ENCODE results near the gene GLIS1.

Gene GLIS1

GRCh38 chr1:53731043-53731600 is 7.8 kb downstream of the GLIS1 start:
- Histone ChIP-seq H3K27me3 (ENCODE audit: control insufficient read depth in 5 of 5, insufficient read depth in 4 of 5, low read length in 5 of 5) (no peaks in the 10 kb centered on the region), H3K4me1 (ENCODE audit: control insufficient read depth in 5 of 5, insufficient read depth in 5 of 5, low read length in 5 of 5) (peaks cover 0 to 2% (median 0%) of the 10 kb centered on the region in 5 donors), H3K9ac (ENCODE audit: low read length in 5 of 5) (no peak overlapping the region), H3K9me3 (ENCODE audit: control insufficient read depth in 5 of 5, low read length in 5 of 5) (no peaks in the 10 kb centered on the region), H3K36me3 (ENCODE audit: control insufficient read depth in 5 of 5, insufficient read depth in 5 of 5, low read length in 5 of 5) (no peaks in the 10 kb centered on the region), H3K27ac (ENCODE audit: low read depth, low read length) (no peak overlapping the region), H3K4me3 (ENCODE audit: low read depth in 1 of 5, low read length in 5 of 5) (no peak overlapping the region)

DNA sequence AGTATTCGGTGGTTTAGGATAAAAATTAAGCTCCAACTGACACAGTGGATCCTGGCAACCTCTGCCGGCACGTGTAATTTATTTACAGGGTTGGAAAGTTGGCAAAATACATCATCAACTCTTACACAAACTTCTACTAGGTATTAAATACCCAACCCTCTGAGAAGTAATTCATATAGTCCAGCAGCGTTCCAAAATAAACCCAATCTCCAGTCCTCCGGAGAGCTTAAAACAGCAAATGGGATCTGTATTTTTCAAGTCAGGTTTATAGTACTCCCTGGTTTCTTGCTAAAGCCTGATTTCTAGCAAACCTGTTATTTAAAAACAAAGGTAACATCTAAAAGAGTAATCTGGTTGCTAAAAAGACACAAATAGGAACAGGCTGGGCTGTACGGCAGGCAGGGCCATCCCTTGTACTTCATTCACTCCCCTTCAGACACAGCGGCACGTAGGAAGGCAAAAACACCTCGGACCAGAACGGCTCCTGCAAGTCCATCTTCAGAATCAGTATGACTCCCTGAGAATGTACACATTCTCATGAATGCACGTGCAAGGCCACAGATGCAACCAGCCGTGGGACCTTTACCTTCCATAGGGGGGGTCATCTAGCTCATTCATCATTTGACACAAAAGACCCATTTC is 8.6 kb downstream of the GLIS1 start:
- no peaks in the 10 kb centered on the region for H3K27me3 ChIP-seq (ENCODE audit: control insufficient read depth in 5 of 5, insufficient read depth in 4 of 5, low read length in 5 of 5)
- no peaks in the 10 kb centered on the region for H3K36me3 ChIP-seq (ENCODE audit: control insufficient read depth in 5 of 5, insufficient read depth in 5 of 5, low read length in 5 of 5)
- no peak overlapping the region for H3K9ac ChIP-seq (ENCODE audit: low read length in 5 of 5)
- no peak overlapping the region for H3K4me3 ChIP-seq (ENCODE audit: low read depth in 1 of 5, low read length in 5 of 5)
- no peaks in the 10 kb centered on the region for H3K9me3 ChIP-seq (ENCODE audit: control insufficient read depth in 5 of 5, low read length in 5 of 5)
- H3K4me1 ChIP-seq (ENCODE audit: control insufficient read depth in 5 of 5, insufficient read depth in 5 of 5, low read length in 5 of 5): no peaks in the 10 kb centered on the region
- no peak overlapping the region for H3K27ac ChIP-seq (ENCODE audit: low read depth, low read length)

GRCh38 chr1:53729456-53730223 is 9.3 kb downstream of the GLIS1 start:
- H3K4me1 ChIP-seq (ENCODE audit: control insufficient read depth in 5 of 5, insufficient read depth in 5 of 5, low read length in 5 of 5): no peaks in the 10 kb centered on the region
- no peaks in the 10 kb centered on the region for H3K9me3 ChIP-seq (ENCODE audit: control insufficient read depth in 5 of 5, low read length in 5 of 5)
- H3K9ac ChIP-seq (ENCODE audit: low read length in 5 of 5): no peak overlapping the region
- H3K27me3 ChIP-seq (ENCODE audit: control insufficient read depth in 5 of 5, insufficient read depth in 4 of 5, low read length in 5 of 5): no peaks in the 10 kb centered on the region
- H3K36me3 ChIP-seq (ENCODE audit: control insufficient read depth in 5 of 5, insufficient read depth in 5 of 5, low read length in 5 of 5): no peaks in the 10 kb centered on the region
- H3K4me3 ChIP-seq (ENCODE audit: low read depth in 1 of 5, low read length in 5 of 5): no peak overlapping the region
- no peak overlapping the region for H3K27ac ChIP-seq (ENCODE audit: low read depth, low read length)

GRCh38 chr1:53728702-53729455 is 10.1 kb downstream of the GLIS1 start:
- Histone ChIP-seq H3K9me3 (ENCODE audit: control insufficient read depth in 5 of 5, low read length in 5 of 5) (no peaks in the 10 kb centered on the region), H3K4me3 (ENCODE audit: low read depth in 1 of 5, low read length in 5 of 5) (no peak overlapping the region), H3K27ac (ENCODE audit: low read depth, low read length) (no peak overlapping the region), H3K4me1 (ENCODE audit: control insufficient read depth in 5 of 5, insufficient read depth in 5 of 5, low read length in 5 of 5) (no peaks in the 10 kb centered on the region), H3K36me3 (ENCODE audit: control insufficient read depth in 5 of 5, insufficient read depth in 5 of 5, low read length in 5 of 5) (no peaks in the 10 kb centered on the region), H3K27me3 (ENCODE audit: control insufficient read depth in 5 of 5, insufficient read depth in 4 of 5, low read length in 5 of 5) (no peaks in the 10 kb centered on the region), H3K9ac (ENCODE audit: low read length in 5 of 5) (no peak overlapping the region)

GRCh38 chr1:53728196-53728595 is 10.8 kb downstream of the GLIS1 start:
- H3K27ac ChIP-seq (ENCODE audit: low read depth, low read length): no peak overlapping the region
- H3K27me3 ChIP-seq (ENCODE audit: control insufficient read depth in 5 of 5, insufficient read depth in 4 of 5, low read length in 5 of 5): no peaks in the 10 kb centered on the region
- no peaks in the 10 kb centered on the region for H3K36me3 ChIP-seq (ENCODE audit: control insufficient read depth in 5 of 5, insufficient read depth in 5 of 5, low read length in 5 of 5)
- H3K9ac ChIP-seq (ENCODE audit: low read length in 5 of 5): no peak overlapping the region
- no peaks in the 10 kb centered on the region for H3K4me1 ChIP-seq (ENCODE audit: control insufficient read depth in 5 of 5, insufficient read depth in 5 of 5, low read length in 5 of 5)
- H3K4me3 ChIP-seq (ENCODE audit: low read depth in 1 of 5, low read length in 5 of 5): no peak overlapping the region
- no peaks in the 10 kb centered on the region for H3K9me3 ChIP-seq (ENCODE audit: control insufficient read depth in 5 of 5, low read length in 5 of 5)

GRCh38 chr1:53727461-53728092 is 11.4 kb downstream of the GLIS1 start:
- Histone ChIP-seq H3K4me3 (ENCODE audit: low read depth in 1 of 5, low read length in 5 of 5) (no peak overlapping the region), H3K27me3 (ENCODE audit: control insufficient read depth in 5 of 5, insufficient read depth in 4 of 5, low read length in 5 of 5) (no peaks in the 10 kb centered on the region), H3K36me3 (ENCODE audit: control insufficient read depth in 5 of 5, insufficient read depth in 5 of 5, low read length in 5 of 5) (no peaks in the 10 kb centered on the region), H3K27ac (ENCODE audit: low read depth, low read length) (no peak overlapping the region), H3K9me3 (ENCODE audit: control insufficient read depth in 5 of 5, low read length in 5 of 5) (no peaks in the 10 kb centered on the region), H3K4me1 (ENCODE audit: control insufficient read depth in 5 of 5, insufficient read depth in 5 of 5, low read length in 5 of 5) (peaks cover 0 to under 1% (median under 1%) of the 10 kb centered on the region in 5 donors), H3K9ac (ENCODE audit: low read length in 5 of 5) (no peak overlapping the region)

GRCh38 chr1:53726009-53726600 is 12.9 kb downstream of the GLIS1 start:
- H3K36me3 ChIP-seq (ENCODE audit: control insufficient read depth in 5 of 5, insufficient read depth in 5 of 5, low read length in 5 of 5): no peaks in the 10 kb centered on the region
- no peaks in the 10 kb centered on the region for H3K27me3 ChIP-seq (ENCODE audit: control insufficient read depth in 5 of 5, insufficient read depth in 4 of 5, low read length in 5 of 5)
- no peak overlapping the region for H3K27ac ChIP-seq (ENCODE audit: low read depth, low read length)
- H3K9me3 ChIP-seq (ENCODE audit: control insufficient read depth in 5 of 5, low read length in 5 of 5): no peaks in the 10 kb centered on the region
- peaks cover 0 to 15% (median 6%) of the 10 kb centered on the region in 5 donors for H3K4me1 ChIP-seq (ENCODE audit: control insufficient read depth in 5 of 5, insufficient read depth in 5 of 5, low read length in 5 of 5)
- H3K4me3 ChIP-seq (ENCODE audit: low read depth in 1 of 5, low read length in 5 of 5): no peak overlapping the region
- no peak overlapping the region for H3K9ac ChIP-seq (ENCODE audit: low read length in 5 of 5)

DNA sequence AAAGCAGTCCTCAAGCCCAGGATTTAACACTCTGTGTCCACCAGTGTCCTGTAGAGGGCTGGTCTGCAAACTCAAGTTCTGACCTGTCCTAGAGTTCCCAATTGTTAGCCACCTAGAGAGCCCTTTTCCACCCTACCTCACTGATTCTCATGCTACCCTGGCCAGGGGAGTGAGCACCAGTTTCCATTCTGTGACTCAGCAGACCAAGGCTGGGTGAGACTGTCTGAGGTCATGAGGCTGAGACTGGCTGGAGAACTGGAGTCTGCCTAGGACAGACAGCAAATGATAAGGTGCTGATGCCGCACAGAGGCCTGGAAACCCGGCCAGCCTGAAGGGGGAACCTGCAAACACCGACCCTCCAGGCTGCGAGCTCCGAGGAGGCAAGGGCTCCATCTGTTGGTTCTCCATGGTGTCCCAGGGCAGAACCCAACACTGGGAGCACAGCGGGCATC is 13.7 kb downstream of the GLIS1 start:
- Histone ChIP-seq H3K27me3 (ENCODE audit: control insufficient read depth in 5 of 5, insufficient read depth in 4 of 5, low read length in 5 of 5) (no peaks in the 10 kb centered on the region), H3K9me3 (ENCODE audit: control insufficient read depth in 5 of 5, low read length in 5 of 5) (no peaks in the 10 kb centered on the region), H3K4me3 (ENCODE audit: low read depth in 1 of 5, low read length in 5 of 5) (no peak overlapping the region), H3K9ac (ENCODE audit: low read length in 5 of 5) (no peak overlapping the region), H3K27ac (ENCODE audit: low read depth, low read length) (no peak overlapping the region), H3K36me3 (ENCODE audit: control insufficient read depth in 5 of 5, insufficient read depth in 5 of 5, low read length in 5 of 5) (no peaks in the 10 kb centered on the region), H3K4me1 (ENCODE audit: control insufficient read depth in 5 of 5, insufficient read depth in 5 of 5, low read length in 5 of 5) (peaks cover 0 to 16% (median 6%) of the 10 kb centered on the region in 5 donors)

GRCh38 chr1:53722025-53722424 is 16.9 kb downstream of the GLIS1 start:
- Histone ChIP-seq H3K4me3 (ENCODE audit: low read depth in 1 of 5, low read length in 5 of 5) (no peak overlapping the region), H3K9me3 (ENCODE audit: control insufficient read depth in 5 of 5, low read length in 5 of 5) (no peaks in the 10 kb centered on the region)

More at GRCh38 chr1:53722025-53722424, 16.9 kb downstream of the GLIS1 start:
- H3K9ac ChIP-seq (ENCODE audit: low read length in 5 of 5): no peak overlapping the region
- H3K36me3 ChIP-seq (ENCODE audit: control insufficient read depth in 5 of 5, insufficient read depth in 5 of 5, low read length in 5 of 5): no peaks in the 10 kb centered on the region
- no peaks in the 10 kb centered on the region for H3K27me3 ChIP-seq (ENCODE audit: control insufficient read depth in 5 of 5, insufficient read depth in 4 of 5, low read length in 5 of 5)
- H3K4me1 ChIP-seq (ENCODE audit: control insufficient read depth in 5 of 5, insufficient read depth in 5 of 5, low read length in 5 of 5): peaks cover 2 to 27% (median 6%) of the 10 kb centered on the region in 5 donors
- H3K27ac ChIP-seq (ENCODE audit: low read depth, low read length): peak overlapping the region; percentile 66

Measured in subcutaneous abdominal adipose tissue (tissue), 5 donors.